Esophagus muscularis mucosa (tissue), 4 donors: ENCODE data around the gene CLEC4C. TPM values are rescaled to one million over a fixed set of nuclear protein-coding genes. Genes with fewer than 3 reads are reported as not detected.
"Not testable (repeated sequence)": the region's sequence is repeated elsewhere in the genome, so short reads cannot be mapped to it uniquely, and the experiment has no call there.

Source experiments
- DNase-seq: peaks from one replicate; pipeline ENCODE4 v3.0.0-alpha.2; 2017; ENCODE audit errors: extremely low spot score
- H3K27ac ChIP-seq, 4 donors: fragments of 200-600 bp; sonication (generic); replicated peaks in 1 of 4; 1 replicate in 3 of 4; 2 replicates in 1 of 4; pipeline ENCODE4 v1.5.1; 2016 to 2019; ENCODE audit warnings: mild to moderate bottlenecking in 1 of 4
- H3K27me3 ChIP-seq, 4 donors: fragments of 200-600 bp; sonication (generic); one replicate each; pipeline versions ENCODE4 v1.5.1 to v1.6.0; 2016 to 2019
- H3K36me3 ChIP-seq, 4 donors: fragments of 200-600 bp; sonication (generic); one replicate each; pipeline ENCODE4 v1.5.1; 2016 to 2019
- H3K4me1 ChIP-seq, 4 donors: fragments of 200-600 bp; sonication (generic); one replicate each; pipeline ENCODE4 v1.5.1; 2016 to 2019
- H3K4me3 ChIP-seq, 4 donors: fragments of 200-600 bp; sonication (generic); 1 replicate in 2 of 4; 2 replicates in 2 of 4; pipeline ENCODE4 v1.5.1; 2016 to 2019; ENCODE audit warnings: mild to moderate bottlenecking in 4 of 4, moderate library complexity in 1 of 4
- H3K9me3 ChIP-seq, 4 donors: fragments of 200-600 bp; sonication (generic); 1 replicate in 3 of 4; 2 replicates in 1 of 4; pipeline ENCODE4 v1.5.1; 2016 to 2019
- EP300 ChIP-seq: sonication (generic); formaldehyde crosslinking; IDR thresholded peaks from one replicate; pipeline ENCODE4 v1.6.1; 2017; ENCODE audit warnings: antibody characterized with exemption
- POLR2A ChIP-seq: fragments of 450-650 bp; IDR thresholded peaks from one replicate; pipeline ENCODE4 v1.6.1; 2017; ENCODE audit warnings: antibody characterized with exemption, moderate library complexity, mild to moderate bottlenecking, low read depth
- POLR2AphosphoS5 ChIP-seq, 2 donors: sonication (generic); formaldehyde crosslinking; IDR thresholded peaks; one replicate each; pipeline ENCODE4 v1.6.1; 2017; ENCODE audit warnings: antibody characterized with exemption in 2 of 2
- WGBS: methylation state at CpG from one replicate; pipeline ENCODE4 v1.1.5; 2018; 5-methylcytosine and 5-hydroxymethylcytosine counted together
- intact Hi-C: fragments of 100-400 bp; cut with DNase I; formaldehyde crosslinking; loops from one replicate; pipeline ENCODE4 v1.15.1; 2023
- total RNA-seq, 4 donors: library from RNA; depleted of rRNA; stranded (reverse); fragments of >200 nt; gene quantifications; one replicate each; pipeline versions ENCODE4 v1.1.0 to v1.2.1, GENCODE V29; 2016
- TF ChIP-seq, protein P1 (sequence below), 3 experiments: fragments of 200-600 bp in 2 of 3; fragments of 450-650 bp in 1 of 3; sonication (generic) in 2 of 3; IDR thresholded peaks; one replicate each; pipeline ENCODE4 v1.5.1; 2017 to 2019; ENCODE audit warnings: antibody characterized with exemption in 3 of 3, mild to moderate bottlenecking in 2 of 3, moderate library complexity in 1 of 3

The CLEC4C gene, protein sequence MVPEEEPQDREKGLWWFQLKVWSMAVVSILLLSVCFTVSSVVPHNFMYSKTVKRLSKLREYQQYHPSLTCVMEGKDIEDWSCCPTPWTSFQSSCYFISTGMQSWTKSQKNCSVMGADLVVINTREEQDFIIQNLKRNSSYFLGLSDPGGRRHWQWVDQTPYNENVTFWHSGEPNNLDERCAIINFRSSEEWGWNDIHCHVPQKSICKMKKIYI
- not detected for total RNA-seq

DNA sequence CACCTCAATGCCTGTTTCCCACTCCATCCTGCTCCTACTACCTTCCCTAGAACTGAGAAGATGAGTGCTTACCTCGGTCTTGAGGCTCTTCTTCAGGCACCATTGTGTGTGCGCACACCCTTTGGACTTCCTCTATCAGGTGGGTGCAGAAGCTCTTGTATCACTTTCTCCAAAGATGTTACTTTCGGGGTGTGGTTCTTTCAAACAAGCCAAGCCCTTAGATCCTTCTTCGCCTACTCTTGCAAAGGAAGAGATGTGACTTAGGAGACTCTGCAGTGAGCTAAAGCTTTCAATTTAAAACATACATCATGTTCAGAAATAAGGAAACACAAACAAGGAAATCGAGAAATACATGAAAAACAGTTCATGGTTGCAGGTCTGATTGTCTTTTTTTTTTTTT, at the start of gene CLEC4C:
TSS of gene CLEC4C (minus strand) at position 130 of the 400 bp plus-strand sequence. CDS start at position 103, 27 bp downstream.
- DNase-seq, result no peak
- intact Hi-C loops, result no loop called here
- 57% methylated on average over 5 of the region's 5 CpGs for WGBS
- no peaks in the 10 kb centered on the region for H3K27me3 ChIP-seq
- H3K4me1 ChIP-seq, result no peaks in the 10 kb centered on the region
- H3K27ac ChIP-seq, result no peak within 1 kb of the TSS
- no peak for TF ChIP-seq POLR2AphosphoS5 (IDR thresholded peaks at IDR 0.05)
- TF ChIP-seq EP300, result no peak
- no peak for TF ChIP-seq POLR2A
- TF ChIP-seq, protein P1, sequence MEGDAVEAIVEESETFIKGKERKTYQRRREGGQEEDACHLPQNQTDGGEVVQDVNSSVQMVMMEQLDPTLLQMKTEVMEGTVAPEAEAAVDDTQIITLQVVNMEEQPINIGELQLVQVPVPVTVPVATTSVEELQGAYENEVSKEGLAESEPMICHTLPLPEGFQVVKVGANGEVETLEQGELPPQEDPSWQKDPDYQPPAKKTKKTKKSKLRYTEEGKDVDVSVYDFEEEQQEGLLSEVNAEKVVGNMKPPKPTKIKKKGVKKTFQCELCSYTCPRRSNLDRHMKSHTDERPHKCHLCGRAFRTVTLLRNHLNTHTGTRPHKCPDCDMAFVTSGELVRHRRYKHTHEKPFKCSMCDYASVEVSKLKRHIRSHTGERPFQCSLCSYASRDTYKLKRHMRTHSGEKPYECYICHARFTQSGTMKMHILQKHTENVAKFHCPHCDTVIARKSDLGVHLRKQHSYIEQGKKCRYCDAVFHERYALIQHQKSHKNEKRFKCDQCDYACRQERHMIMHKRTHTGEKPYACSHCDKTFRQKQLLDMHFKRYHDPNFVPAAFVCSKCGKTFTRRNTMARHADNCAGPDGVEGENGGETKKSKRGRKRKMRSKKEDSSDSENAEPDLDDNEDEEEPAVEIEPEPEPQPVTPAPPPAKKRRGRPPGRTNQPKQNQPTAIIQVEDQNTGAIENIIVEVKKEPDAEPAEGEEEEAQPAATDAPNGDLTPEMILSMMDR (IDR thresholded peaks at IDR 0.05), result no peak
- no peak within 1 kb of the TSS for H3K4me3 ChIP-seq
- H3K9me3 ChIP-seq, result no peaks in the 10 kb centered on the region
- no peaks in the 10 kb centered on the region for H3K36me3 ChIP-seq

DNA sequence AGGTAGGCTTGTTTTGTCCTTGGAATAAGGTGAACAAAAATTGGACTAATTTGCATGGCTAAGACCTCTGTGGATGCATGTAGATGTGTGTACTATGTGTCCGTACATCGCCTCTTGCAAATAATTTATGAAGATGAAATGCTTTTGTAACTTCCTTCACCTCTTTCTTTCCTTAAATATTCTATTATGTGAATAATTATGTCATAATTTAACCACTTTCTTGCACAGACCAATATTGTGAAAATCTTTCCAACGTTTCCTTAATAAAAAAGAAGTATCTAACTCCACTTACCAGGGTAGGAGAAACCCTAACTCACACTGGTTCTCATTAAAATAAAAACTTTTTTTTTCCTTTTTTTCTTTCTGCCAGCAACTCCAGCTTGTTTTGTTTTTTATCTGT, 46.0 kb upstream of the CLEC4C start:
- TF ChIP-seq, protein P1 (IDR thresholded peaks at IDR 0.05), result no peak
- TF ChIP-seq EP300 (no peak), POLR2A (no peak), POLR2AphosphoS5 (IDR thresholded peaks at IDR 0.05) (no peak)
- H3K9me3 ChIP-seq, result no peaks in the 10 kb centered on the region
- no peaks in the 10 kb centered on the region for H3K4me1 ChIP-seq
- intact Hi-C loops, result no loop called here
- H3K27ac ChIP-seq, result no peak overlapping the region
- WGBS, result 73% methylated on average over 3 of the region's 3 CpGs
- H3K36me3 ChIP-seq, result no peaks in the 10 kb centered on the region
- DNase-seq, result no peak
- peaks cover 0 to 7% (median 0%) of the 10 kb centered on the region in 4 donors for H3K27me3 ChIP-seq
- H3K4me3 ChIP-seq, result no peak overlapping the region

- 61% methylated on average over 12 of the region's 13 CpGs for WGBS
- H3K36me3 ChIP-seq, DNase-seq, H3K27ac ChIP-seq, intact Hi-C loops, H3K9me3 ChIP-seq, H3K4me1 ChIP-seq, H3K4me3 ChIP-seq: not testable (repeated sequence)
- peaks cover 0 to 16% (median 0%) of the 10 kb centered on the region in 4 donors for H3K27me3 ChIP-seq
These were observed 41.8 kb upstream of the CLEC4C start, which contains the start of gene NANOG for GRCh38 chr12:7788884-7789528. Gene NANOG, plus strand, starts transcription at chr12:7789402. Its CDS starts 213 bp downstream, at chr12:7789615.

- Histone ChIP-seq H3K9me3 (no peaks in the 10 kb centered on the region), H3K27me3 (peaks cover 0 to 16% (median 0%) of the 10 kb centered on the region in 4 donors), H3K27ac (no peak overlapping the region), H3K4me3 (no peak overlapping the region), H3K36me3 (no peaks in the 10 kb centered on the region), H3K4me1 (no peaks in the 10 kb centered on the region)
- no peak for TF ChIP-seq EP300
- TF ChIP-seq POLR2AphosphoS5 (IDR thresholded peaks at IDR 0.05), result no peak
- TF ChIP-seq, protein P1 (IDR thresholded peaks at IDR 0.05), result no peak
- TF ChIP-seq POLR2A, result no peak
- intact Hi-C loops, result no loop called here
- DNase-seq, result no peak
- whole genome bisulfite sequencing, result 36% methylated on average over 4 of the region's 4 CpGs
These were observed 41.1 kb upstream of the CLEC4C start for GRCh38 chr12:7788294-7788660.

DNA sequence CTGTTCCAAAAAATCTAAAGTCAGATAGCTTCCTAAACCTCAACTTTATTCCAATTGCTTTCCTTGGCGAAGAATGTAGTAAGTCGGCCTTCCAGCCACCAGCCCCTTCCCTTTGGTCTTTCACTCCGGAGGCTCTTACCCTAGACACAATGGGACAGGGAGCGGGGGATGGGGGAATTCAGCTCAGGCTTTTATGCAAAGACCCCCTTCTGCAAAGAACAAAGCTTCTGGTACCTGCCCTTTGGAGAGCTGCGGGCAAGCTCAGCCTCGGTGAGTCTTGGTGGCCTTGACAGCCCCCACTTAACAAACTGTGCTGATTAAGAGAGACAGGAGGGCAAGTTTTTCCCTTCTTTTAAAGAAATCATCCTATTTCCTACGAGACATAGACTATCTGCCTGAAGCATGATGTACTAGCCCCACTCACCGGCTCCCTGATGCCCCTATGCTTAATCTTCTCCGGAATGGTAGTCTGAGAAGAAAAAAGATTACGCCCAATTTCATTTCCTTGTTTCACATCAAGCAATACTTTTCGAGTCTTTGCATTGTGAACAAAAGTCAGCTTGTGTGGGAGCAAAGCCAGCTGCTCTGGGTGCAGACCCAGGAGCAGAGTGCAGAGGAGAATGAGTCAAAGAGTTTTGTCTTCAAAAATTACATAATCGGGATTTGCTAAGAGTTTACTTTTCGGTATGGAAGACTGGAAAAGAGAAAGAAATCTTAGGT, 40.6 kb upstream of the CLEC4C start:
- Histone ChIP-seq H3K9me3 (no peaks in the 10 kb centered on the region), H3K27ac (no peak overlapping the region), H3K4me3 (no peak overlapping the region), H3K36me3 (no peaks in the 10 kb centered on the region), H3K27me3 (peaks cover 0 to 16% (median 0%) of the 10 kb centered on the region in 4 donors), H3K4me1 (no peaks in the 10 kb centered on the region)
- 32% methylated on average over 12 of the region's 13 CpGs for WGBS
- no peak for DNase-seq
- intact Hi-C loops, result no loop called here
- TF ChIP-seq POLR2AphosphoS5 (IDR thresholded peaks at IDR 0.05) (no peak), POLR2A (no peak), EP300 (no peak)
- TF ChIP-seq, protein P1 (IDR thresholded peaks at IDR 0.05), result no peak
